HG02981 (cell line): ENCODE data around the gene HLA-DMA.

Experiments
- ATAC-seq: cut with Tn5 transposase; IDR thresholded peaks from one replicate; pipeline ENCODE4 v1.9.1; 2021; ENCODE audit warnings: mild to moderate bottlenecking, moderate library complexity; ENCODE audit not compliant: unreplicated experiment

Gene HLA-DMA

DNA sequence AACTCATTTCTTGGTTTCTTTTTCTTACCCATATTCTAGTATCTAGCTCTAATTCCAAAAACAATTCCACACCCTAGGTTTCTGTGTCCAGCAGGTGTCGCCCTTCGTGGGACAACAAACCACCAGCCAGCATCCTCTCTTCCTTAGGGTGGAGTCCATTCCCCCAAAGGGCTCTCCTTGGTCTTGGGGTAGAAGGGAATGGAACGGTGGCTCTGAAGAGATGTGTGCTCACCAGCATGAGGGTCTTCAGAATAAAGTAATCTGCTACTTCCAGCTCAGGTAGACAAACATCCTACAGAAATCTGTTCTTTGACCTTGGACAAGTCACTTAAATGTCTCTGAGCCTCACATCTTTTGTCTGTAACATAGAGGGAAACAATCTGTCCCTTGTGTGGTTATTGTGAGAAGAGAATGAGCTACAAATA is 19.2 kb downstream of the HLA-DMA start:
- ATAC-seq, result no peak

DNA sequence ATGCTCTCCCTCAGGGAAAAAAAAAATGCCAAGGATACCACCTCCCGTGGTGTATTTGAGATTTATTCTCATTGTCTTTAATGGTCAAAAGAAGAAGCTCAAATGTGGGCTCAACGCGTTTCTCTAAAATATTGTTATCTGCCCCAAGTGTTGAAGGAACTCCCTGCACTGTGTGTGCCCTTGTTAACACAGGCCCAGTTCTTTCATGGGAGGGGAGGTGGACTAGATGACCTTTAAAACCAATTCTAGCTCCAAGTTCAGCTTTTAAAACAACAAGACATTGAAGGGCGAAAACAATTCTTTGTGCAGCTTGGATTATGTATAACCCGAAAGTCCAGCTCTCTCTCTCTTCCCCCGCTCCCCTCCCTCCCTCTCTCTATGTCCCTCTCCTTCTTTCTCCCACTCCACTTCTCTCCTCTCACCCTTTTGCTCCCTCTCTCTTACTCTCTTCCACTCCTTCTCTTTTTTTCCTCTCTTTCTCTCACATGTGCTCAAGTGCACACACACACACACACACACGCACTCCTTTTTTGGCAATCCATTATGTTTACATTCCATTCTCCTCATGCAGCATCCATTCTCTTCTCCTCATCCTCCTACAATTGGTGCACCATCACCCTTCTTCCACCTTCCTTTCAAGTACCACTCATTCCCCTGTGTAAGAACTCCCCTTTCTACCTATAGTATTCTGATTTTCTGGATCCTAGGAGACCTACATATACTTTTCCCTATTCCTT is 20.6 kb downstream of the HLA-DMA start:
- no peak for ATAC-seq

DNA sequence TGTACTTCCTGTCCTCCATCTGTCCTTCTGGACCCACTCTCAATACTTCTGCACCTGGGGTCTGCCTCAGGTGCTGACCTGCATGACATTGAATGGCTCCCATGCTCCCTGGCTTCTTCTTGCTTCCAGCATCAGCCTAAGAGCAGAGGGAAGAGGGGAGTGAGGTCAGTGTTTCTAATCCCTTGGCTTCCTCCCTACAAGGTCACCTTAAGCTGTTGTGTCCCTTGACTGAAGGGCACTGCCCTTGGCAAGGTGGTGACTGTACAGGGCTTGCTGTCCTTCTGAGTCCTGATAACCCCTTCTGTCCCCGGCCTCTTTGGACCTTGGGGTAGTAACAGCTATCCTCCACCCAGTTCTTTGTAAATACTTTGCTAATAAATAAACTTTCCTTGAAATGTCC is 21.7 kb downstream of the HLA-DMA start:
- no peak for ATAC-seq

DNA sequence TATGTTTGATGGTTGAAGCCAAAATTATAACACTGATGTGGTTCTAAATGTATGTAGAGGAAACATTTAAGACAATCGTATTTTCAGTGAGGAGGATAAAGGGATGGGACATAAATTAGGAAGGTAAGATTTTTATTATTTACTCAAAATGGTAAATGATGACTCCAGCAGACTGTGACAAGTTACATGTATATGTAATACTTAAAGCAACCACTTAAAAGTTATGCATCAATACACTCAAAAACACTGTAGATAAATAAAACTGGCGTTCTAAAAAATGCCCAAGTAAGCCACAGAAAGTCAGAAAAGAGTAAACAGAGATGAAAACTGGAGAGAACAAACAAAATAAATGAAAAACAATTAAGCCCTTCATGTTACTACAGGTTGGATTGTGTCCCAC is 30.8 kb downstream of the HLA-DMA start:
- ATAC-seq, result no peak

DNA sequence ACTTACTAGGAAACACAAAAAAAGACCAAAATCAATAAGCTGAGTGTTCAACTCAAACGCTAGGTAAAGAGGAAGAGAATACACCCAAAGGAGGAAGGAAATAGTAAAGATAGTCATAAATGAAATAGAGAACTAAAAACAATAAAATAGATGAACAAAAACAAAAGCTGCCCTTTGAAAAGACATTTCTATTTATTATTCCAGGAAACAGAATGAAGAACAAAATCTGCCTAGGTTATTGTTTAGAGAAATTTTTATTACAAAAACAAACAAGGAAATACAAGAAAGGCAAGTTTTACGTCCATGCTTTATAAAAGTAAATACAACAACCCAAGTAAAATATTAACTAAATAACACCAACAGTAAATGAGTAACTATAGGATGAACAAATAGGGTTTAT is 32.2 kb downstream of the HLA-DMA start:
- no peak for ATAC-seq

DNA sequence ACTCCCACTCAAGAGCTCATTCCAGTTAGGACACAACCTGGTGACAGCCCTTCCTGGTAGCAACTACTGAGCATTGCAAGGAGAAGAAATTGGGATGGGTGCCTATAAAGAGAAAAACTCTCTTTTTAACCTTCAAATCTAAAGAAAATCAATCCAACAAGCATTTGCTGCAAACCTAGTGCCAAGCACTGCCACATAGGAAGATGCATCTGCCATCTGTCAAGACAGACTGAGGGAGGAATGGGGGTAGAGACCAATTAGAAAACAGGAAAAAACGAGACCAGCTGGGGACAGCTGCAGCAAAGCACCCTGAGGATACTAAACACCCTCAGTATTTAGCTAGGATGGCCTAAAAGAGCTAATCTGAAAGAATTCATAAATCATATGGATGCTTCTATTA is 39.9 kb downstream of the HLA-DMA start:
- ATAC-seq, result no peak

DNA sequence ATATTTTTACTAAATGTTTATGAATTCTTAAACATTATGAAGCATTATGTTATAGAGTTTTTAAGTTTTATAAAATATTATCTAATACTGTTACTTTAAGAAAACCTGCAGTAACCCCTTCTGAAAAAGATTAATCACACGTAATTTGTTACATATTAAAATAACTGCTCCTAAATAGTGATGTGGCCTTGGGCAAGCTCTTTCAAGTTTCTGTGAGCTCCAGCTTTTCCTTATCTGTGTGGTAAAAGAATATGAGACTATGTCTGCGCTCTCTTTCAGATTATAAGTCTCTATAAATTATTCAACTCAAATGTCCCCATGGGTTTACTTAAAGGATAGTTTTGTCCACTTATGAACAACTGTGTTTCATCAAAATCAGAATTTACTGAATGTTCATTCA is 44.0 kb downstream of the HLA-DMA start:
- no peak for ATAC-seq

DNA sequence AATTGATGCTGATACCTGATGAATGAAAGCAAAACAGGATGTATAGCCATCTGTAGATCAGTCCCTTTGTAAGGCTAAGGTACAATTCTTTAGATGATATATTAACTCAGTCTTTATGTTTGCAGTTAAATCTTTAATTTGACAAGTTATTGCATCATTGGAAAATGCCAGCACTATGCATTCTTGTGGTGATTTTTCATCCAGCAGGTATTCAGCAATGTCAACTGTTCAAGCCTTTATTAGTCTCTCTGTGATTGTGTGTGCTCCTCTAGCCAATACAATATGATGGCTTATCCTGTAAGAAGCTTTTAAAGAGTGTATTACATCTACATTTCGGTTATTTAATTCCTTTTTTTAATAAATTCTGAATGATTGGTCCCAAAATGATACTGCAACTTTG is 46.4 kb downstream of the HLA-DMA start:
- ATAC-seq, result no peak

DNA sequence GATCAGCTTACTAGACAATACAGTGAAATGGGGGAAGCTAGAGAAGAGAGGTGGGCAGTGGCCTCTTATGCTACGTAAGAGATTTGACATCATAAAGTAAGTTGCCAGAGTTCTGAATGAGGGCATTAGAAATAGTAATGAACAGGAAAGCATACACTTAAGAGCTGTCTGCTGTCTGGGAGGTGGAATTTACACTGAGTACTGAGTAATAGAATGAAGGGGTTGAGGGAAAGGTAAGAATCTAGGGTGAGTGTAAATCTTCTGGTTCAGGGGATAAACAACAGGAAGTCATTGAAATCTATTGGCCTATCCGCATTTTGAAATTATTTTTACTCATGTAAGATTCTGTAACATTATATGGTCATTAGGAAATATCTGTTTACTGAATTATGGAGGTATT is 47.8 kb downstream of the HLA-DMA start:
- ATAC-seq, result no peak

DNA sequence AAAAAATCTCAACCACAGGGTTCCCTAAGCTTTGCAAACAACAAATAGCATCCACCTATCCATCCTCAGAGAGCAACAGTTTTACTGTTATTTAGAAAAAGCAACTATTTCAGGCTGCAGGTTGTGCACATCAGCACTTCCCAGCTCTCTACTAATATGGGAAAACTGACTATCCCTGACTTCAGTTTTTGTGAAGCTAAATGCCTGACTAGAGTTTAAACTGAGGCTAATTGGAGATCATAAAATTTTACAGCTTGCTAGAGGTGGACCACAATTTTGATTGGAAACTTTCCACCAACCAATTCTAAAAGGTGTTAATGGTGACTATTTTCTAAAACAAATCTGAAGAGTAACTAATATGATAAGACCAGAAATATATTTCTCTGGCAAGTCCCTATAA is 48.9 kb downstream of the HLA-DMA start:
- no peak for ATAC-seq
